ENCODE measurements around the gene ETS1.
A peak's percentile ranks its signal among the peaks of the same experiment; 100 is the strongest.
"Not testable (repeated sequence)": the region's sequence is repeated elsewhere in the genome, so short reads cannot be mapped to it uniquely, and the experiment has no call there.

The ETS1 gene

GRCh38 chr11:128451652-128452470 is 135.5 kb downstream of the ETS1 start:
- H3K4me3 Mint-ChIP-seq: no peak overlapping the region
- DNase-seq (ENCODE audit: low spot score in 2 of 2): no peak
- H3K9me3 Mint-ChIP-seq: no peaks in the 10 kb centered on the region
- peaks cover 84% of the 10 kb centered on the region for H3K36me3 Mint-ChIP-seq
- H3K4me1 Mint-ChIP-seq: peaks cover 69% of the 10 kb centered on the region
- ATAC-seq: peak; percentile 31
- peak overlapping the region; percentile 89 for H3K27ac Mint-ChIP-seq

DNA sequence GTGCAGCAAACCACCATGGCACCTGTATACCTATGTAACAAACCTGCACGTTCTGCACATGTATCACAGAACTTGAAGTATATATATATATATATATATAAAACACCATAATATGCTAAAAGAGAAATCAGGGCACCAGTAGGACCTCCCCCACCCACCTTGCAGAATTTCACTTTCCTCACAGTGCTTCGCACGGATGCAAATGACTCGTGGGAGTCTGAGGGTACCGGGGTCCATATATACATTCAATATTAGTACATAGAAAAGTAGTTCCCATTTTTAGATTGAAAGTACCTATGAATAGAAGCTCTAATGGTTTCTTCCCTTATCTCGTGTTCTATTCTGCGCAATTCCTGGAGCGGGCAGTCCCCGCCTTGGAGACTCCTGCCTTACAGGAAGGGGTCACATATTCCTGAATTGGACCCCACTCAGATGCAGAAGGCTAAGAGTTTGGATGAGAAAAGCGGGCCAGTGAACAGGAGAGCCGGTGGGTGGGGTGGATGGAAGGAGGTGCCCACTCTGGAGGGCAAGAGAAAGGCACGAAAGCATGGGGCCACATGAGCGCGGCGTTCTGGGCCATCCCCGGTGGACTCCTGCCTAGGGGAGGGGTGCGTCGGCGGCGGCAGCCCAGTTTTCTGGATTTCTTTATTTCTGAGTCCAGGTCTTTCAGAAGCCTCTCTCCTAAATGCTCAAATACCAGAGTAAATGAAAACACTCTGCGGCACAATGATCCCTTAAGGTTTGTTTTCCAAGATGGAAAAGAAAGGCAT is 136.3 kb downstream of the ETS1 start:
- Mint-ChIP-seq H3K4me1 (peaks cover 69% of the 10 kb centered on the region), H3K27ac (peak overlapping the region; percentile 89)

DNA sequence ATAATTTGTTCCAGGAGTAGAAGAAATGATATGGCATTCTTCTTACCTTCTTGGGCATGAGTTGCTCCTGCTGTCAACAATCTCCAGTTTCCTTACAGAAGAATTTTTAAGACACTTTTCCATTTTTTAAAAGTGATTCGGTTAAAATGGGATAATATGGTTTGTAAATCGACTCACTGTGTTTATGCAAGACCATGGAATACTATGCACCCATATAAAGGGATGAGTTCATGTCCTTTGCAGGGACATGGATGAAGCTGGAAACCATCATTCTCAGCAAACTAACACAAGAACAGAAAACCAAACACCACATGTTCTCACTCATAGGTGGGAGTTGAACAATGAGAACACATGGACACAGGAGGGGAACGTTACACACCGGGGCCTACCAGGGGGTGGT is 136.9 kb downstream of the ETS1 start:
- not testable (repeated sequence) for H3K4me3 Mint-ChIP-seq; ATAC-seq; H3K9me3 Mint-ChIP-seq; DNase-seq (ENCODE audit: low spot score in 2 of 2)
- Mint-ChIP-seq H3K36me3 (peaks cover 71% of the 10 kb centered on the region), H3K27ac (peak overlapping the region; percentile 89), H3K4me1 (peaks cover 64% of the 10 kb centered on the region)

More for the DNA sequence above, 136.3 kb downstream of the ETS1 start:
- no peak for ATAC-seq
- Mint-ChIP-seq H3K9me3 (no peaks in the 10 kb centered on the region), H3K36me3 (peaks cover 77% of the 10 kb centered on the region), H3K4me3 (no peak overlapping the region)
- no peak for DNase-seq (ENCODE audit: low spot score in 2 of 2)

DNA sequence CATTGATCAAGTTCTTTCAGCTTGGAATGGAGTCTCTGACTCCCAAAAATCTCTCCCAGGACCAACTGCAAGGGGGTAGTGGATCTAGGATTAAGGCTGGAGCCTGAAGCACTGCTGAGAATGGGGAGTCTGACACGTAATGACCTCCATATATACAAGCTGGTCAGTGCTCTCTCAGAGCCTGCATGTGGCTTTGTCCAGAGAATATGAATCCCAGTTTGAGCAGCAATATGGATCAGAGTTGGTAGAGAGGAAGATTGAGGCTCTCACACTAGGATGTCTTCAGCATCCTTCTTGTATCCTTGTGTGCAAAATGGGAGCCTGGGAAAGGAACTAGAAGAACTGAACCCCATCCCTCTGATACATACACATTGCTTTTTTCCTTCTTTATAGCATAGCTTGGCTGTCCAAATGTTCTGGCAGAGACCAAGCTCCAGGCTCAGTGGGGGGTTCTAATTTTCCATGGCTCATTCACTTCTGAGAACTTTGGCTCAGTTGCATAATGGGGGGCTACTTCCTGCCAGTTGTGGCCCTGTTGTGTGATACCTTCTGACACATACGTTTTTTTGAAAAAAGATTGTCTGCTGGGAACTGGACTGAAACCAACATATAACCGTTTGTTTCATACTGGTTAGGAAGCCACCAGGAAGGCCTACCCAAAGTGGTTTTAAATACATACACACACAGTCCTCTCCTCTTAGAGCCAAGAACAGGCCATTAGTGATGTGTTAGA is 138.2 kb downstream of the ETS1 start:
- peak; percentile 67 for ATAC-seq
- H3K4me3 Mint-ChIP-seq: no peak overlapping the region
- H3K4me1 Mint-ChIP-seq: peaks cover 51% of the 10 kb centered on the region
- no peaks in the 10 kb centered on the region for H3K9me3 Mint-ChIP-seq
- H3K27ac Mint-ChIP-seq: peak overlapping the region; percentile 74
- H3K36me3 Mint-ChIP-seq: peaks cover 58% of the 10 kb centered on the region
- no peak for DNase-seq (ENCODE audit: low spot score in 2 of 2)

DNA sequence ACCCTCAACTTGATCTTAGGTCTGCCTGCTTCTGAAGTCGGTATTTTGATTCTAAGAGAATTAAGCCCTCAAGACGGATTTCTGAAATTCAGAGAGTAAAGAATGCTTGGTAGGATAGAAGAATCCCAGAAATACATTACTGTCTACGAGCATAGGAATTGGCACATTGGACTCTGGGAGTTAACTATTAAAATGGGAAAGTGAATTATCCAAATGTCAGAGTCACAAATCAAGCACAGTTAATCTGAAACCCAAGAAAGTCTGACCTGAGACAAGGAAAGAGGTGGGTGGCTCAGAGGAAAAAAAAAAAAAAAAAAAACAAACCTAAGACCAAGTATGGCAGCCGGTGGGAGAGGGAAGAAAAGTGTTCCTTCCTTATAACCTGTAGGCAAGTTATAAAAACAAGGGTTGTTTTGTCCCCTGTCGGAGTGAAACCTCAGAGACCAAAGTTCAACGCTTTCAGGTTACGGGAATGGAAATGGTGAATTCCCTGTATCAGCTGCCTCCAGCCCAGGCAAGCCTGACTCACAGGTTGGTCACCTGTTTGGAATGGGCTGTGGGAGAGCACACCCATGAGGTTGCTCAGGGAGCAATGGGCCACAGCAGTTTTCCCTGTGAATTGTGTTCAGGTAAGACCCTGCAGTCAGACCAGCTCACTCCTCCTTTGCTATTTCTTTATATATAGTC is 139.0 kb downstream of the ETS1 start:
- H3K4me3 Mint-ChIP-seq: no peak overlapping the region

GRCh38 chr11:128447233-128447632 is 140.1 kb downstream of the ETS1 start:
- H3K4me1 Mint-ChIP-seq: peaks cover 38% of the 10 kb centered on the region
- H3K4me3 Mint-ChIP-seq: no peak overlapping the region
- peaks cover 39% of the 10 kb centered on the region for H3K36me3 Mint-ChIP-seq
- H3K9me3 Mint-ChIP-seq: no peaks in the 10 kb centered on the region
- ATAC-seq (no peak), DNase-seq (ENCODE audit: low spot score in 2 of 2) (no peak)
- peak overlapping the region; percentile 41 for H3K27ac Mint-ChIP-seq

More for the DNA sequence above, 139.0 kb downstream of the ETS1 start:
- Mint-ChIP-seq H3K36me3 (peaks cover 50% of the 10 kb centered on the region), H3K4me1 (peaks cover 43% of the 10 kb centered on the region), H3K27ac (peak overlapping the region; percentile 74), H3K9me3 (no peaks in the 10 kb centered on the region)
- no peak for DNase-seq (ENCODE audit: low spot score in 2 of 2)
- peak; percentile 9 for ATAC-seq

DNA sequence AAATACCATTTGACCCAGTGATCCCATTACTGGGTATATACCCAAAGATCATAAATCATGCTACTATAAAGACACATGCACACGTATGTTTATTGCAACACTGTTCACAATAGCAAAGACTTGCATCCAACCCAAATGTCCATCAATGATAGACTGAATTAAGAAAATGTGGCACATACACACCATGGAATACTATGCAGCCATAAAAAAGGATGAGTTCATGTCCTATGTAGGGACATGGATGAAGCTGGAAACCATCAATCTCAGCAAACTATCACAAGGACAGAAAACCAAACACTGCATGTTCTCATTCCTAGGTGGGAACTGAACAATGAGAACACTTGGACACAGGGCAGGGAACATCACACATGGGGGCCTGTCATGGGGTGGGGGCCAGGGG is 141.4 kb downstream of the ETS1 start:
- not testable (repeated sequence) for ATAC-seq; H3K4me3 Mint-ChIP-seq; H3K27ac Mint-ChIP-seq; H3K9me3 Mint-ChIP-seq; DNase-seq (ENCODE audit: low spot score in 2 of 2)
- H3K4me1 Mint-ChIP-seq: peaks cover 31% of the 10 kb centered on the region
- H3K36me3 Mint-ChIP-seq: peaks cover 26% of the 10 kb centered on the region

GRCh38 chr11:128437136-128437535 is 150.2 kb downstream of the ETS1 start:
- H3K4me1 Mint-ChIP-seq: peaks cover 21% of the 10 kb centered on the region
- no peaks in the 10 kb centered on the region for H3K36me3 Mint-ChIP-seq
- peaks cover 2% of the 10 kb centered on the region for H3K9me3 Mint-ChIP-seq
- no peak overlapping the region for H3K4me3 Mint-ChIP-seq
- ATAC-seq: no peak
- no peak for DNase-seq (ENCODE audit: low spot score in 2 of 2)
- peak overlapping the region; percentile 62 for H3K27ac Mint-ChIP-seq

- DNase-seq (ENCODE audit: low spot score in 2 of 2) (no peak), ATAC-seq (no peak)
- no peak overlapping the region for H3K4me3 Mint-ChIP-seq
- H3K36me3 Mint-ChIP-seq: no peaks in the 10 kb centered on the region
- no peaks in the 10 kb centered on the region for H3K9me3 Mint-ChIP-seq
- peaks cover 15% of the 10 kb centered on the region for H3K4me1 Mint-ChIP-seq
- H3K27ac Mint-ChIP-seq: no peak overlapping the region
These were observed 152.5 kb downstream of the ETS1 start for GRCh38 chr11:128434818-128435217.

- ATAC-seq: no peak
- no peak overlapping the region for H3K4me3 Mint-ChIP-seq
- H3K27ac Mint-ChIP-seq: no peak overlapping the region
These were observed 152.9 kb downstream of the ETS1 start for GRCh38 chr11:128434411-128434810.

GRCh38 chr11:128432926-128433325 is 154.4 kb downstream of the ETS1 start:
- no peaks in the 10 kb centered on the region for H3K9me3 Mint-ChIP-seq
- H3K4me1 Mint-ChIP-seq: peaks cover 15% of the 10 kb centered on the region
- no peaks in the 10 kb centered on the region for H3K36me3 Mint-ChIP-seq
- DNase-seq (ENCODE audit: low spot score in 2 of 2): no peak
- no peak overlapping the region for H3K4me3 Mint-ChIP-seq
- H3K27ac Mint-ChIP-seq: no peak overlapping the region
- no peak for ATAC-seq

More at GRCh38 chr11:128434411-128434810, 152.9 kb downstream of the ETS1 start:
- Mint-ChIP-seq H3K9me3 (no peaks in the 10 kb centered on the region), H3K36me3 (no peaks in the 10 kb centered on the region), H3K4me1 (peaks cover 15% of the 10 kb centered on the region)
- DNase-seq (ENCODE audit: low spot score in 2 of 2): no peak

- Mint-ChIP-seq H3K36me3 (no peaks in the 10 kb centered on the region), H3K4me3 (no peak overlapping the region), H3K4me1 (peaks cover 10% of the 10 kb centered on the region), H3K9me3 (no peaks in the 10 kb centered on the region), H3K27ac (peak overlapping the region; percentile 70)
- DNase-seq (ENCODE audit: low spot score in 2 of 2): no peak
- ATAC-seq: no peak
These were observed 155.4 kb downstream of the ETS1 start for GRCh38 chr11:128431931-128432330.

DNA sequence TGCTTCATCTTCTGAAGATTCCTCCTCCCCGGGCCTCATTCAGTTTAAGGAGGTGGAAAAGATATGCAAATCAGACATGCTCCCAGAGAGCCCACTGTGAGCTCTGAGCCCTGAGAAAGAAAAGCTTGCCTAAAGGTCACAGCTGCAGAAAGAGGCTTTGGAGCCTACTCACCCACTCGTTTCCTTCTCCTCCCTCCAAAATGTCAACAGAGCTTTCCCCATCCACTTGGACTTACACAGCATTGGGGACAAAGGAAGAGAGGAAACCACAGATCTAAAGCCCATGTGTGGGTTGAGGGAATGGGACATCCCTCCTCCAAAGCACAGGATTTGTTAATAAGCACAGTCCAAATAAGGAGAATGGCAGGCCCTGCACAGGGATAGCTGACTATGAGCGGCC is 158.4 kb downstream of the ETS1 start:
- no peak for ATAC-seq
- no peaks in the 10 kb centered on the region for H3K36me3 Mint-ChIP-seq
- no peak overlapping the region for H3K27ac Mint-ChIP-seq
- DNase-seq (ENCODE audit: low spot score in 2 of 2): no peak
- peaks cover 9% of the 10 kb centered on the region for H3K4me1 Mint-ChIP-seq
- no peak overlapping the region for H3K4me3 Mint-ChIP-seq
- no peaks in the 10 kb centered on the region for H3K9me3 Mint-ChIP-seq

DNA sequence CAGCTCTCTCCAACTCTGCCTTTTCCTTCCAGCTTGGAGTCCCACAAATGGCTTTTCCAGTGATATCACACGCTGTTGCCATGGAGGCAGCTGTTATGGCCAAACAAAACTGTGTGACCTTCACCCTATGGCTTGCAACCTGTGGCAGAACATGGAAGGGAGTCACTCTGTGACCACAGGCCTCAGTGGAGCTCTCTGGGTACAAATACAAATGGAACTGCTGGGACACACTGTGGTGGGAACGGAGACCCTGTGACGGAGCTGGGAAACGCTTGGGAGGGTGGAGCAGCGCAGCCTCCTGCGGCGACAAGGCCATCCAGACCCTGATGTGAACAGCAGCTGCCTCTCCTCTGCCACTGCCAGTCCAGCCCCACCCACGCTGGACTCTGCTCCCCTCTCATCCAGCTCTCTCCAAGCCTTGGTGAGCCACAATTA is 162.5 kb downstream of the ETS1 start:
- Mint-ChIP-seq H3K27ac (peak overlapping the region; percentile 38), H3K4me1 (peaks cover 42% of the 10 kb centered on the region), H3K36me3 (peaks cover 11% of the 10 kb centered on the region), H3K9me3 (no peaks in the 10 kb centered on the region), H3K4me3 (no peak overlapping the region)
- no peak for DNase-seq (ENCODE audit: low spot score in 2 of 2)
- ATAC-seq: no peak

GRCh38 chr11:128424271-128424711 is 163.1 kb downstream of the ETS1 start:
- ATAC-seq: no peak
- Mint-ChIP-seq H3K36me3 (peaks cover 11% of the 10 kb centered on the region), H3K4me3 (no peak overlapping the region), H3K9me3 (no peaks in the 10 kb centered on the region), H3K27ac (peak overlapping the region; percentile 38), H3K4me1 (peaks cover 42% of the 10 kb centered on the region)
- DNase-seq (ENCODE audit: low spot score in 2 of 2): no peak

All from stimulated activated effector memory CD8-positive, alpha-beta T cell treated with anti-CD3 and anti-CD28 coated beads, Interleukin-12 subunit alpha, Interleukin-12 subunit beta, amount 100 ng/mL, for 72 hours (primary cell).